Fibroblast of peridontal ligament (primary cell): ENCODE results near the gene LRRC8C.
"Not testable (repeated sequence)": the region's sequence is repeated elsewhere in the genome, so short reads cannot be mapped to it uniquely, and the experiment has no call there.

ENCODE experiments used
- DNase-seq: peaks from one replicate; pipeline ENCODE4 v3.0.0-alpha.2; 2010; ENCODE audit errors: extremely low read depth

LRRC8C gene

GRCh38 chr1:89632657-89633247 is at the start of gene LRRC8C:
Gene LRRC8C, plus strand, starts transcription at chr1:89633120. Its CDS starts 53,354 bp downstream, at chr1:89686474.
- DNase-seq = peak; percentile 63

GRCh38 chr1:89584211-89584610 is 48.7 kb upstream of the LRRC8C start:
- DNase-seq = no peak

GRCh38 chr1:89584781-89585180 is 48.1 kb upstream of the LRRC8C start:
- DNase-seq = no peak

GRCh38 chr1:89587729-89588161 is 45.2 kb upstream of the LRRC8C start:
- no peak for DNase-seq

- DNase-seq = no peak
Observed at GRCh38 chr1:89588480-89588879, 44.4 kb upstream of the LRRC8C start.

GRCh38 chr1:89589515-89589914 is 43.4 kb upstream of the LRRC8C start:
- DNase-seq = peak; percentile 8

- DNase-seq = no peak
Observed at GRCh38 chr1:89590341-89591080, 42.4 kb upstream of the LRRC8C start.

GRCh38 chr1:89592861-89593302 is 40.0 kb upstream of the LRRC8C start:
- DNase-seq = not testable (repeated sequence)

GRCh38 chr1:89594096-89594740 is 38.7 kb upstream of the LRRC8C start:
- peak; percentile 26 for DNase-seq

- DNase-seq = peak; percentile 23
Observed at GRCh38 chr1:89596698-89597097, 36.2 kb upstream of the LRRC8C start.

GRCh38 chr1:89598450-89599331 is 34.2 kb upstream of the LRRC8C start:
- DNase-seq = peak; percentile 60

GRCh38 chr1:89599332-89599630 is 33.6 kb upstream of the LRRC8C start:
- DNase-seq = no peak

- no peak for DNase-seq
Observed at GRCh38 chr1:89600451-89601224, 32.3 kb upstream of the LRRC8C start.

- DNase-seq = no peak
Observed at GRCh38 chr1:89602871-89603404, 30.0 kb upstream of the LRRC8C start.

- no peak for DNase-seq
Observed at GRCh38 chr1:89603651-89604413, 29.1 kb upstream of the LRRC8C start.

GRCh38 chr1:89604414-89604735 is 28.5 kb upstream of the LRRC8C start:
- DNase-seq = no peak

- peak; percentile 62 for DNase-seq
Observed at GRCh38 chr1:89605692-89606091, 27.2 kb upstream of the LRRC8C start.

- no peak for DNase-seq
Observed at GRCh38 chr1:89606227-89606980, 26.5 kb upstream of the LRRC8C start.

GRCh38 chr1:89607156-89607555 is 25.8 kb upstream of the LRRC8C start:
- no peak for DNase-seq
